Measurements from ENCODE around the gene HSCB.
A peak's percentile ranks its signal among the peaks of the same experiment; 100 is the strongest.
"Not testable (repeated sequence)": the region's sequence is repeated elsewhere in the genome, so short reads cannot be mapped to it uniquely, and the experiment has no call there.

Gene HSCB

GRCh38 chr22:28799606-28800307, 57.9 kb downstream of the HSCB start:
- no peak for FAIRE-seq
- TF ChIP-seq CTCF (IDR thresholded peaks at IDR 0.05; ENCODE audit: insufficient read depth, missing control alignments): no peak
- DNase-seq (ENCODE audit: insufficient read length, low spot score): no peak

GRCh38 chr22:28800308-28801041, 58.6 kb downstream of the HSCB start, which contains the start of gene XBP1:
Gene XBP1, minus strand, starts transcription at chr22:28800569.
- FAIRE-seq: no peak
- no peak for TF ChIP-seq CTCF (IDR thresholded peaks at IDR 0.05; ENCODE audit: insufficient read depth, missing control alignments)
- DNase-seq (ENCODE audit: insufficient read length, low spot score): peak; percentile 72

GRCh38 chr22:28801845-28802594, 60.2 kb downstream of the HSCB start:
- DNase-seq (ENCODE audit: insufficient read length, low spot score) (no peak), FAIRE-seq (no peak)
- no peak for TF ChIP-seq CTCF (IDR thresholded peaks at IDR 0.05; ENCODE audit: insufficient read depth, missing control alignments)

- TF ChIP-seq CTCF (IDR thresholded peaks at IDR 0.05; ENCODE audit: insufficient read depth, missing control alignments): no peak
- FAIRE-seq: no peak
- no peak for DNase-seq (ENCODE audit: insufficient read length, low spot score)
Measured at GRCh38 chr22:28802595-28803123, 60.8 kb downstream of the HSCB start.

GRCh38 chr22:28805426-28805825, 63.6 kb downstream of the HSCB start:
- not testable (repeated sequence) for FAIRE-seq; DNase-seq (ENCODE audit: insufficient read length, low spot score)
